ENCODE measurements around the gene ZNF507.
A peak's percentile ranks its signal among the peaks of the same experiment; 100 is the strongest.

The ZNF507 gene
- long read RNA-seq, donor 1, full-length matches to known transcripts, result 3 of 10 reads
- long read RNA-seq, donor 1, partial matches to known transcripts, result 7 of 10 reads
- long read RNA-seq, donor 1, other reads (novel, unspliced or antisense), result 0 of 10 reads
- long read RNA-seq, donor 2, full-length matches to known transcripts, result 4 of 4 reads
- long read RNA-seq, donor 2, partial matches to known transcripts, result 0 of 4 reads
- long read RNA-seq, donor 2, other reads (novel, unspliced or antisense), result 0 of 4 reads
- long read RNA-seq, donor 3, partial matches to known transcripts, result 8 of 8 reads
- long read RNA-seq, donor 3, other reads (novel, unspliced or antisense), result 0 of 8 reads
- long read RNA-seq, donor 4, full-length matches to known transcripts, result 3 of 8 reads
- long read RNA-seq, donor 4, partial matches to known transcripts, result 5 of 8 reads
- long read RNA-seq, donor 4, other reads (novel, unspliced or antisense), result 0 of 8 reads
- long read RNA-seq, donor 5, partial matches to known transcripts, result 0 of 2 reads
- long read RNA-seq, donor 5, other reads (novel, unspliced or antisense), result 0 of 2 reads
- long read RNA-seq, donor 6, full-length matches to known transcripts, result 2 of 7 reads
- long read RNA-seq, donor 6, partial matches to known transcripts, result 5 of 7 reads
- long read RNA-seq, donor 6, other reads (novel, unspliced or antisense), result 0 of 7 reads
- long read RNA-seq, donor 7, result 0 reads
- long read RNA-seq, donor 8, full-length matches to known transcripts, result 2 of 2 reads
- long read RNA-seq, donor 8, partial matches to known transcripts, result 0 of 2 reads
- long read RNA-seq, donor 8, other reads (novel, unspliced or antisense), result 0 of 2 reads

- peak; percentile 96 for DNase-seq
Measured at GRCh38 chr19:32345261-32346207, at the start of gene ZNF507. Gene ZNF507, plus strand, starts transcription at chr19:32345610. Its CDS starts 7,221 bp downstream, at chr19:32352831.

GRCh38 chr19:32296694-32297093, 48.7 kb upstream of the ZNF507 start:
- no peak for DNase-seq

GRCh38 chr19:32302778-32303177, 42.6 kb upstream of the ZNF507 start:
- no peak for DNase-seq

- no peak for DNase-seq
Measured at GRCh38 chr19:32303193-32303592, 42.2 kb upstream of the ZNF507 start.

- DNase-seq, result no peak
Measured at GRCh38 chr19:32307591-32307990, 37.8 kb upstream of the ZNF507 start.

GRCh38 chr19:32308431-32309077, 36.9 kb upstream of the ZNF507 start:
- no peak for DNase-seq

- DNase-seq, result no peak
Measured at GRCh38 chr19:32309711-32310390, 35.6 kb upstream of the ZNF507 start.

GRCh38 chr19:32311371-32311770, 34.0 kb upstream of the ZNF507 start:
- no peak for DNase-seq

- DNase-seq, result no peak
Measured at GRCh38 chr19:32313569-32314265, 31.7 kb upstream of the ZNF507 start.

GRCh38 chr19:32316034-32316433, 29.4 kb upstream of the ZNF507 start:
- DNase-seq, result no peak

- DNase-seq, result no peak
Measured at GRCh38 chr19:32317086-32317485, 28.3 kb upstream of the ZNF507 start.

- DNase-seq, result peak; percentile 12
Measured at GRCh38 chr19:32318884-32319520, 26.4 kb upstream of the ZNF507 start.

GRCh38 chr19:32322541-32322940, 22.9 kb upstream of the ZNF507 start:
- DNase-seq, result no peak

GRCh38 chr19:32324631-32325285, 20.7 kb upstream of the ZNF507 start:
- no peak for DNase-seq

GRCh38 chr19:32330213-32330857, 15.1 kb upstream of the ZNF507 start:
- DNase-seq, result no peak

GRCh38 chr19:32333227-32333626, 12.2 kb upstream of the ZNF507 start:
- no peak for DNase-seq

- no peak for DNase-seq
Measured at GRCh38 chr19:32336259-32337083, 8.9 kb upstream of the ZNF507 start.

All from right kidney (tissue), 9 donors.